HG03565 (cell line): Measurements from ENCODE around the gene AUTS2.

Experiments
- ATAC-seq: cut with Tn5 transposase; IDR thresholded peaks from one replicate; pipeline ENCODE4 v1.9.1; 2021; ENCODE audit warnings: mild to moderate bottlenecking, moderate library complexity; ENCODE audit not compliant: unreplicated experiment

AUTS2 gene

DNA sequence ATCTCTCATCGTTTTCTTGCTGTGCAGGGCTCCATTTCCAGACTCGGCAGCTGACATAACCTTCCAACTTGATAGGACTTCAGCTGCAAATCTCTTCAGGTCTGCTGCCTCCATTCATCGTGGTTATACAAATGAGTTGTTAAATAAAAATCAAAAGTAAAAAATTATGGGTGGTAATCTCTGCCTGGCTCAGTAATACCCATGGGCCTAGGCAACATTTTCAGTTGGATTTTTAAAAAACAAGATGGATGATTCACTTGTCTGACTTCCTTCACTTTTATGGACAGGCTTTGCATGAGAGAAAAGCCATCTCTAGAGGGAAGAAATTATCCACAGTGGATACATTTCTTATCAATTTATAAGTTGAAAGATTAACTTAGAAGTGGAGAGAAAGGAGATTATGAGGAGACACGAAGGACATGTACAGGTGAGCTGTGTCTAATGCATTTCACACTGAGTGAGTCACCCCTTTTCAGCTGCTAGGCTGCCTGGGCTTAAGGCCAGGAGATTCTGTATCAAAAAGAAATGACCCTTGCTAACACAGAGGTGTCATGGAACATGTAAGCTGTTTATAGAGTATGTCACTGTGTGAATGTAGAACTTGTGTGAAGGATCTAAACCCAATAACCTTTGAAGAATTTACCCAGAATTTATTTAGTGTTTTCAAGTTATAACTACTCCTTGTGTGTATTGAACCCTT lies 495.1 kb downstream of the AUTS2 start:
- ATAC-seq = no peak

DNA sequence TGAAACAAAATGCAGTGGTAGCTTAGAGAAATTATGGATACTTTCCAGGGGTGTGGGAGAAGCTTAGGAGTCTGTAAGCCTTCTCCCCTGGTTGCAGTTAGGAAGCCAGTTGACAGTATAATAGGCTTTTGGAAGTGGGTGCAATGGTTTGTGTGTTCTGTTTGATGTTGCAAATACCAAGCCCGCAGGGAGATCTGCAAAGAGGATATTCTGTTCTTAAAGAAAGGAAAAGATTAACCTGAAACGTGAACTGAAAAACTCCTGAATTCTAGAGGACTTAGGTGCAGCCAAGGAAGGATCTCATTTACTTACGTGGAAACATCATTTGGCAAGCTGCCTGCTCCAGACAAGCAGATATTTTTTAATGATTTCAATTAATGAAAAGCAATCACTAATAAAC lies 496.6 kb downstream of the AUTS2 start:
- no peak for ATAC-seq

DNA sequence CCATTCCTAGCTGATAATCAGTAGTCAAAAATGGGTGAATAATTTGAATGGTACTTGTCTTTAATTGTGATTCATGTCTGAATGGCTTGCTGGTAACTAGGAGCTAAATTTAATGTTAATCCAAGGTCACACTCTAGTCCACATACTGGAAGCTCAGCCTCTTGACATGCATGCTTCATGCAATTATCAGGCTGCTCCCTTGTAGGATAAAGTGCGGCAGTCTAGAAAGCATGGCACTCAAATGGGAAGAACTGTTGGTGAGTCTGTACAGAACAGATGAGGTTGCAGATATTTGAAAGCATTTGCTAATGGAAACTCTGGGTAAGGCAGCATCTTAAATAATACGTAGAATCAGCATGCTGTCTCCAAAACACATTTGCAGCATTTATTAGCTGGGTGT lies 499.4 kb downstream of the AUTS2 start:
- no peak for ATAC-seq

DNA sequence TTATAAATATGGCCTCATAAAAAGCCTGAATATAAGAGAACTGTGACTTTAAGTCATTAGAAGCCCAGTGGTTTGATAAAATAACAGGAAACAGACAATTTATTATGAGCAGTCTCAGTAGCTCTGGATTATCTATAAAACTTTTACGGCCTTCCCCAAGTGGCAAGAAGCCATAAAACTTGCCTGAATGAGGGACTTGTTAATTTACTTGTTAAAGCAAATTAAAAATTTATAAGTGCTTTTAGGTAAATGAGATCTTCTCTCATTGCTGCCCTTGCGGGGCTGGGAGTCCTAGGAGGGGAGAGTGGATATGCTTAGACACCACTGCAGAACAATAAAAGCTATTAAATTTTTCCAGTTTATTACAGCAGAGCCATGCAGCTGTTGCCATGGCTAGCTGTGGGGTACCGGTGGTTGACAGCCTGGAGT lies 499.9 kb downstream of the AUTS2 start:
- ATAC-seq = no peak

DNA sequence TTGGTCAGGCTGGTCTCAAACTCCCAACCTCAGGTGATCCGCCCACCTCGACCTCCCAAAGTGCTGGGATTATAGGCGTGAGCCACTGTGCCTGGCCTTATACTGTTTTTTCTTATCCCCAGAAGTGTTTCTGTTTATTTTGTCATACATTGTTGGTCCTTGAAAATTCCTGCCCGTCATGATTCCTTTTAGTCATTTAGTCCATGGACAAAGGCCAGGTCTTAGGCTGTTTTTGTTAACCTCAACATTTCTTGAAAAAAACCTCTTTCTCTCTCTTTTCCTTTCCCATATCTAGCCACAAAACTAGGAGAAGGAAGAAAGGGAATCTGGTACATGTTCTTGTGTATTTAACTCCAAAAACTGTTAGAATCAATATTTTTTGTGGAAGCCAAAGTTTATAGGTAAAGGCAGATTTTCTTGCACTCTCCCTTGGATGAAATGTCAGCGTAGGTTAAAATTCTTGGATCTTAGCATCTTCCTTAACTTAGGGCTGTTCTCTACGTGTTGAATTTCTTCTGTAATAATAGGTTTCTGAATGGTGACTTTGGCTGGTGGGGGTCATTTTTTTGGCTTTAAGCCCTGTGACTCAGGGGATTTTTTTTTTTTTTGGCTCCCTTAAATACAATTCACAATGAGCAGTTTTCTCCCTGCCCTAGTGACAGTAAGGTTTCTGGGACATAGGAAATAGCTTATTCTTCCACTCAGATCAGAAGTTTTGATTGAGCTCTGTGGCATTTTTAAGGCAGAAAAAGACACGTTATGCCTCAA lies 500.8 kb downstream of the AUTS2 start:
- ATAC-seq = no peak

DNA sequence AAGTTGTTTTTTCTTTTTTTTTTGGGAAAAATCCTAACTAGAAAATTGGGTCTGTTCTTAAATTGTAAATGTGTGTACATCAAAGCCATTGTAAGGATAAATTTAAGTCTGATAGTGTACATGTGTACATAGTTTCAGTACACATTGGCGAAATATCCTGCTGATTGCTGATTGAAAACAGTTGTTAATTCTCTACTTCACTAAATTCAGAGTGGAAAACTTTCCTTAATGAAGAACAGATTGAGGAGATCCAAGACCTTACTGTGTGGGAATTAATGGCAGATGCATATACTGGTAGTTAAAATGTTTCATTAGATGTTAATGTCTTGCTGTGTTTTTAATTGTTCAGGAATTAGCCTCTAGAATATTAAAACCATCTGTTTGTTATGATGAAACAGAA lies 506.0 kb downstream of the AUTS2 start:
- no peak for ATAC-seq

DNA sequence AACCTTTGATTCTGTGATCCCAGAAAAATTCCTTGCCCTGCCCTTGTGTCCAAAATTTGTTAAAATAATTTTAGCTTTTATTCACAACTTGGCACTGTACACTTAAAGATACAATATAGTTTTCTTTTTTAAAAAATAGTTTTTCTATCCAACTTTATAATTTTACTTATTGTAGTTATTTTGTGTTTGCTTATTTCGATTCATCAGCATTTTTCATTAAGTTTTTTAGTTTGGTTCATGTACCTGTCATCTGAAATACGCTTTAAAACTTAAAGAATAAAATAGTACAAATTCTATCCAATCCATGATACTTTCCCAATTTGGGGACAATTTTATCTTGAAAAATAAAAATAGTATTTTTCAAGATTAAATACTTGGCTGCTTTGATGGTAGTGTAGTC lies 514.8 kb downstream of the AUTS2 start:
- ATAC-seq = no peak

DNA sequence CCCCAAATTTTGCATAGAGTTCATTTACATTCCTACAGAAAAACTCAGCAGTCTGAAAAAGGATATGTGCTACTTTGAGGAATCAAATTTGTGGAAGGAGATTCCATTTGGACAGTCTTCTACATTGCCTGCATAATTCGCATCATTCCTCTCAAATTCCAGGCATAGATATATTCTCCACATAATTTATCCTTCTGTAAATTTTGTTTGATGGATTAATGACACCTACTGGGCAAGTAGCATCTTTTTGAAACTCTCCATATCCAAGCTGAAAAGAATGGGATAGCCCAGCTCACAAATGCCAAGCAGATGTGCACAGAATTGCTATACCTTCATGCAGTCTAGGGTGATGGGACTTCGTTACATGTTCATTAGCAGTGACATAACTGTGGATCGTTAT lies 515.3 kb downstream of the AUTS2 start:
- ATAC-seq = no peak

DNA sequence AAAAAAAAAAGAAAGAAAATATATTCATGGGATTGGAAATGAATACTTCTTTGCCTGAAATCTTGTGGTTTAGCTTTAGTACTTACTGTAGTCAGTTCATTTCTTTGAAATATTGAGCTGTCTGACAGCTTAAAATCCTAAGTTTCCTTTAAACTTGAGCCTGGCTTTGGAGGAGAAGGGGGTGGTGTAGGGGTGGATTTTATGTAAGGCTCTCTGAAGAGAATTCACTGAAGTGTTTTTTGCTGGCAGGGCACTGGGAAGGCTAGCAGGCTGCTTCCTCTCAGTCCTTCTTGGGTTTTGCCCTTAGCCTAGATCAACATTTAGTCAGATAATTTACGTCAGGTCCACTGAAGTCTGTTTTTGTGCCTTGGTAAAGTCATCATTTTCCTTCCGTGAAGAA lies 516.5 kb downstream of the AUTS2 start:
- no peak for ATAC-seq

DNA sequence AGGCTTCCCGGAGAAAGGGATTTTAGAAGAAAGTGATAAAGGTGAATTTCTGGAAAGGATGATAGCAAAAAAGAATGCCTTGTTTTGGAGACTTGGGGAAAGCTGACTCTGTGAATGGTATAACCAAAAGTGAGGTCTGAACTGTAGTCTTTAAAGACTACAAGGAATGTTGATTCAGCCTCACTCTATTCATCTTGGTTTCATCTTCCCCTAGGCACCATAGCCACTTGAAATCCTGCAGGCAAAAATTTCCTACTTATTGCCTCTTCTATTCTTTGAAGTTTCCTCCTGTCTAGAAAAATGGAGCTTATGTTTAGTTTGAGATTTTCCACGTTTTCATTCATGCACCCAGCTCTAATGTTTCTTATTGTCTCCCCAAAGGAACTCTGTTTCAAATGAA lies 518.0 kb downstream of the AUTS2 start:
- no peak for ATAC-seq

DNA sequence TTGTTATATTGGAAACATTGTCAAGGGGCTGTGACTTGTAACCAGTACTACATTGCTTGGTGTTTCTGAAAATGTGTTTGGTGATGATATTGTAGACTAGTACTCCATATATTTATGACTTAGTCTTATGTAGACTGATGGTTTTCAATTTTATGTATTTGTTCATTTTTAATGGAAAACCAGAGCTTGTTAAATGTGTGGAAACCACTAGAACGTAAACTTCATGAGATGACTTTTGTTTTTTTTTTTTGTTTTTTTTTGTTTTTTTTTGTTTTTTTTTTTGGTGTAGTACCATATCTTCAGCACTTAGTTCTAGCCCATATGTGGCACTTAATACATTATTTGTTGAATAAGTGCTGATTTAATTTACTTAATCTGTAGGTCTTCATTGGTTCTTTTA lies 518.6 kb downstream of the AUTS2 start:
- ATAC-seq = no peak

DNA sequence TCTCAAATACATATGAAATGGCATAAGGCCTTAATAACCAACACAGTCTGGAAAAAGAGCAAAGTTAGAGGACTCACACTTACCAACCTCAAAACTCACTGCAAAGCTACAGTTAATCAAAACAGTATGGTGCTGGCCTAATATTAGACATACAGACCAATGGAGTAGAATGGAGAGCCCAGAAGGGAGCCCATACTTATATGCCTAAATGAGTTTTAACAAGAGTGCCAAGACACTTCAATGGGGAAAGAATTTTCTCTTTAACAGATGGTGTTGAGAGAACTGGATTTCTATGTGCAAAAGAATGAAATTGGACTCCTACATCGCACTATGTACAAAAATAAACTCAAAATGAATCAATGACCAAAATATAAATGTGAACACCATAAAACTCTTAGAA lies 522.6 kb downstream of the AUTS2 start:
- ATAC-seq = no peak

DNA sequence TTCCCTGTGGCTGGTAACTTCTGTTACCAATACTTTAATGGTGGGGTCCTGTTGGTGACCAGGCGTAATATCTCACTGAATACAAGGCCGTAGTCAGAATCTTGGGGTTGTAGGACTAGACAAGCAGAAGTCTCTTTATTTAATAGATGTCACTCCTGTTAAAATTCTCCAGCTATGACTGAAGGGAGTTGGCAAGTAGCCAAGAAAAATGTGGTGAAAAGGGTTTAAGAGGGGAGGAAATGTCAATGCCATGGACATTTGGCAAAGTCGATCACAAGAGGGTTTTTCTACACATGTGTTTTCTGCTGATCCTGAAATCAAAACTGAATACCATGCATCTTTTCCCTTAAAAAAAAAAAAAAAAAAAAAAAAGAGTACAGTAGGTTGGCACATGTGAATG lies 533.5 kb downstream of the AUTS2 start:
- ATAC-seq = no peak

DNA sequence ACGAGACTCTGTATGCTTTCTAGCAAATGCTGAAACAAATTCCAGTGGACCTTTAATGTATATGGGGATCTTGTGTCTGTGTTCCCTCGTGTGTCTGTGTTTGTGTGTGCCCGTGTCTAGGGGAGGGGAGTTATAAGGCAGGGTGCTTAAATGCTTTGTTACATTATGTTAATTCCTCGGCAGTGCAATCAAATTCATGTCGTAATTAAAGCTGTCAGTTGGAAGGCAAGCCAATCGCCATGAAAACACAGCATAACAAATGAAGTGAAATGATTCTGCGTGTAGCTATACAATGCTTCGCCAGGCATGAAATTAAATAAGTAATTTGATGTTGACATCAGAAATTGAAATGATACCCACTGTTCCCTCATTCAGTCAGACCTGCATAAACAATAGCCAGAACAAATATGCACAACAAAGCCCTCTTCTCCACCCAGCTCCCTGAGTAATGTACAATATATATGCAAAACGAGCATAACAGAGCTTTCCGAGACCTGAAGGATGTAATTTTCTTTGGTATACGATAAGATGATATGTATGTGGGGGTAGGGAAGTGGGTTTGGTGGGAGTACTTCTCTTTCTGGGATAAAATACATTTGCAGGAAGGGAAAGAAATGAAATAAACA lies 534.1 kb downstream of the AUTS2 start:
- ATAC-seq = no peak

DNA sequence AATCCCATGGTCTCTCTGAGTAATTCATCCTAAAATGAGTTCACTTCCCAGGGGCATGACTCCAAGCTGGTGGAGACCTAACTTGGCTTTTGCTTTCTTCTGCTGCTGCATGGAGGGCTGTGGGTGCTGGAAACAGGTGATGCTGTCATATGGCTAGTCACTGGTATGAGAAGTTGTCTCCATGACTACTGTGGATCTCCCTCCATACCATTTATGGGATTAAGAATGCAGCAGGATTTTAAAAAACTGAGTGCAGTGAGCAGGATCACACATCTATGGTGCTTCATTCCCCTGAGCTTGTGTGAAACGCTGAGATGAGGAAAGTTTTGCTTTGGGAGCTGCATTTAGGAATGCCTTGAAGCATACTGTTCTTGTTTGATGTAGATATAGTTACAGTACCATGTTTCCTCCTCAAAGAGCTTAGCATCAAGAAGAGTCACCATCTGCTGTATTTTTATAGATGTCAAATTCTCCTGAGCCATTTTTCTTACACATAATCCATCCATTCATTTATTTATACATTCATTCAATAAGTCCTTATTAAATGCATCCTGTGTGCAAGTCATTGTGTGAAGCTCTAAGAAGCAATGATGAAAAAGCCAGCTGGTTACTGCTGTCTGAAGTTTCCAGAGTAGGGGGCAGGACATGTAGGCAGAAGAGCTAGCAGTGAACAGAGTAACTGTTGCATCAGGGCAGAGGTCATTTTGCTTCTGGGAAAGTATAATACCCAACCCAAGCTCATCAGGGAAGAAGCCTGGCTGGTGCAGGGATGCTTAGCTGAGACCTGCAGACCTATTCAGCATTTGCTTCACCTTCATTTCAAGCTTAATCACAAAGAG lies 534.8 kb downstream of the AUTS2 start:
- ATAC-seq = no peak

DNA sequence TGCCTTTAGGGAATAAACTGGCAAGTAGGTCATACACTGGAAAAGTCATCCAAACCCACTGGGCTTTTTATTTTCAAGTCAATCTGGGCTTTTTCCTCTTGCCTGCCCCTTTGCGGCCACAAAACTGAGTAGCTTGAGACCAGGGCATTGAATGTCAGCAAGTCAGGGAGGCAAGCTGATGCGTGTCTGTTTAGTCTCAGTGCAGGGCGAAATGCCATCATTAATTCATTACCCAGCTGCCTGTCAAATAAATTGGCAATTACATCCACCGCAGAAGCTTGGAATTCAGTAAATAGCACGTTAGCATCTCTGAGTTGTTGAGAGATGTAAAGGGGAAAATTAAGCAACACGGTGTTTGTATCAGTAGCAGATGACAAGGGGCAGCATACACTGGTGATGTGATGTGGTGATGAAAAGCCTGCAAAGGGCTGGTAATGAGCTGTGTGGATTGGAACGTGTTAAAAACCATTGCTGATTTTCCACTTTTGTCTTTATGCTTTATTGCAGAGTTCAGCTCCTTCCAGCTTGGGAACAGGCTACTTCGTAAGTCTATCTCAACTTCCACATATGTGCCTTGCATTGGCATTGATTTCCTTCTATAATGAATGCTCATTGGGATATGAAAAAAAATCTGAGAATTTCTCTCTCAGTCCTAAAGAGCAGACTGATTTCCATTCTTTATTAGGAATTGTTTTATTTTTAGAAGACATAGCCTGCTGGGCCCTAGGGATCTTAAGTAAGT lies 535.9 kb downstream of the AUTS2 start:
- ATAC-seq = no peak

DNA sequence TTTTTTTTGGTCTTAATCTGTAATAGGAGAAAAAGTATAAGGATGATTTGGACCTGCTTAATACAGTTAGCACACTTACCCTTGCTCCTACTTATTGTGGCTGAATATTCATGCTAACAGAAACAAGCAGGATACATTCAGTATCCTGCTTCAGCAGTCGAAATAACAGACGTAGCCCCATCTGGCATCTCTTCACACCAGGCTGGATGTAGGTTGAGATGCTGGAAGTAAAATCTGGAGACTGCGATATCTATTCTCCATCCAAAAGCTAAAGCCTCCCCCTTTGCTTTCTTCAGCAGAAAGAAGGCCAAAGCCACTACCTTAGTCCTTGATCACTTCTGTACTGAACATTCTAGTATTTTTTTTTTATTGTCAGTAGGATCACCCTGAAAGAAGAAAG lies 537.4 kb downstream of the AUTS2 start:
- no peak for ATAC-seq

DNA sequence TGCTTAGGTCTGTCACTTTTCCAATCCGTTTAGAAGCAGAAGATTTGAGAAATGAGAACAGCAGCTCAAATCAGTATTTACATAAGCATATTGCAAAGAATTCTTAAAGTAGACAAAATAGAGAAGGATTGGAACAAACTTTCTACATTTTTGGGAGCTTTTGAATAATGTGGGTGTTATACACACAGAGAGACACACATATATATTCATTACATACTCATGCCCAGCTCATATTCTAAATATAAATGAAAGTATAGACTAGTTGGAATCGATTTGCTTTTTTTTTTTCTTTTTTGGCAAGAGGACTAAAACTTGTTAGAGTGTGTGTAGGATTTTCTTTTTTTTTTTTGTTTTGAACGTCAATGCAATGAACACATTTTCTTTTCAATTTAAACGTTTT lies 538.9 kb downstream of the AUTS2 start:
- ATAC-seq = no peak

DNA sequence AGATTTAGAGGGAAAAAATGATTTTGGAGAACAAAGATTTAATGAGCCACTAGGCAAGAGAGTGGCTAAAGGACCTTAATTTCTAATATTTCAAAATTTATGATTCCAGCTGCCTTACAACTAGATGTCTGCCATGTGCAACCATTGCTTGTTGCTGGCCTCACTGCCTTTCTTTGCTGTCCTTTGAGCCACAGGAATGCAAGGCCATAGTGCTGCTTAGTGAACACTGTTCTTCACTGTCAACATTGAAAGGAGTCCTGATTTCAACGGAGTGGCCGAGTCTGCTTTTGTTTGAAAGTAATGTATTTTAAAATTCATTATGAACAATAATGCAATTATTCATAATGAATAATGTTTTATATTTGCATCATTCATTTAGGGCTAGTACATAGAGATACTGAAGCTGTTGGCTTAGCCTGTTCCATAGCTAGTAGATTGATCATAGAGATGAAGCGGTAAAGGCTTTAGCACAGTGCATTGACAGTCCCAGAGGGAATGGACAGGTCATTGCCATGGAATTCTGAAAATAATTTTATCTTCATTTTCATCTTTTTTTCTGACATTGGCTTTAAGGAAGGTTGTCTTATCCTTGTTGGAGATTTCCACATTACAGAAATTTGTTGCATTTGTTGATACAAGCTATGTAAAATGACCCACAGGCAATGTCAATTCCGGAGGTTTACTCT lies 544.1 kb downstream of the AUTS2 start:
- ATAC-seq = no peak
